H9 (cell line): Measurements from ENCODE around the gene MORN1. TPM values are rescaled to one million over a fixed set of nuclear protein-coding genes. Genes with fewer than 3 reads are reported as not detected.

Experiments used
- DNase-seq: peaks from one replicate; pipeline ENCODE4 v3.0.0-alpha.2; 2017
- H2AFZ ChIP-seq: one replicate; pipeline ENCODE4 v1.6.1; 2013; ENCODE audit warnings: mild to moderate bottlenecking, low read length, control low read depth, moderate library complexity
- H2AK5ac ChIP-seq: 2 replicates; pipeline ENCODE4 v1.6.1; 2013; ENCODE audit warnings: low read length, control low read depth, mixed read lengths; ENCODE audit not compliant: insufficient read length
- H2BK120ac ChIP-seq: one replicate; pipeline ENCODE4 v1.6.1; 2013; ENCODE audit warnings: low read depth, mild to moderate bottlenecking, low read length, control low read depth, inconsistent platforms; ENCODE audit not compliant: poor library complexity, severe bottlenecking
- H2BK12ac ChIP-seq: 2 replicates; pipeline ENCODE4 v1.6.1; 2013; ENCODE audit warnings: low read length, control low read depth, mixed read lengths, low read depth; ENCODE audit not compliant: insufficient read length
- H2BK15ac ChIP-seq: 2 replicates; pipeline ENCODE4 v1.6.1; 2013; ENCODE audit warnings: low read depth, low read length, control low read depth
- H2BK20ac ChIP-seq: one replicate; pipeline ENCODE4 v1.6.1; 2013; ENCODE audit warnings: low read depth, mild to moderate bottlenecking, low read length, control low read depth, inconsistent platforms; ENCODE audit not compliant: poor library complexity, severe bottlenecking
- H2BK5ac ChIP-seq: 2 replicates; pipeline ENCODE4 v1.6.1; 2013; ENCODE audit warnings: low read length, control low read depth, mixed read lengths; ENCODE audit not compliant: insufficient read length
- H3K14ac ChIP-seq: 2 replicates; pipeline ENCODE4 v1.6.1; 2013; ENCODE audit warnings: low read length, control low read depth; ENCODE audit not compliant: insufficient read depth
- H3K18ac ChIP-seq: 2 replicates; pipeline ENCODE4 v1.6.1; 2013; ENCODE audit warnings: low read depth, mild to moderate bottlenecking, mixed read lengths, low read length, control low read depth; ENCODE audit not compliant: insufficient read length
- H3K23ac ChIP-seq: 2 replicates; pipeline ENCODE4 v1.6.1; 2013; ENCODE audit warnings: low read length, control low read depth, mixed read lengths, low read depth; ENCODE audit not compliant: insufficient read length
- H3K23me2 ChIP-seq: 2 replicates; pipeline ENCODE4 v1.6.1; 2013; ENCODE audit warnings: low read depth, mild to moderate bottlenecking, mixed read lengths, low read length, control low read depth; ENCODE audit not compliant: insufficient read length, poor library complexity, severe bottlenecking
- H3K27ac ChIP-seq: 2 replicates; pipeline ENCODE4 v1.5.1; 2013; ENCODE audit warnings: low read length, control low read depth, mixed read lengths, low read depth; ENCODE audit not compliant: insufficient read length
- H3K27me3 ChIP-seq: 2 replicates; pipeline ENCODE4 v1.6.1; 2013; ENCODE audit warnings: low read length, control low read depth, inconsistent platforms; ENCODE audit not compliant: insufficient read depth
- H3K4ac ChIP-seq: 2 replicates; pipeline ENCODE4 v1.6.1; 2013; ENCODE audit warnings: low read depth, mild to moderate bottlenecking, control low read depth, inconsistent platforms, low read length, moderate library complexity
- H3K4me1 ChIP-seq: 2 replicates; pipeline ENCODE4 v1.6.1; 2013; ENCODE audit warnings: low read length, control low read depth, inconsistent platforms; ENCODE audit not compliant: insufficient read depth
- H3K4me2 ChIP-seq: 2 replicates; pipeline ENCODE4 v1.6.1; 2013; ENCODE audit warnings: low read length, control low read depth, mixed read lengths; ENCODE audit not compliant: insufficient read length, insufficient read depth
- H3K56ac ChIP-seq: 2 replicates; pipeline ENCODE4 v1.6.1; 2013; ENCODE audit warnings: low read depth, mild to moderate bottlenecking, mixed read lengths, low read length, control low read depth; ENCODE audit not compliant: insufficient read length
- H3K79me1 ChIP-seq: 2 replicates; pipeline ENCODE4 v1.6.1; 2013; ENCODE audit warnings: low read depth, mild to moderate bottlenecking, moderate library complexity, low read length, control low read depth, inconsistent platforms; ENCODE audit not compliant: insufficient read depth, poor library complexity, severe bottlenecking
- H3K79me2 ChIP-seq: 2 replicates; pipeline ENCODE4 v1.6.1; 2013; ENCODE audit warnings: low read length, control low read depth, inconsistent platforms; ENCODE audit not compliant: insufficient read depth
- H3K9ac ChIP-seq: 2 replicates; pipeline ENCODE4 v1.6.1; 2013; ENCODE audit warnings: low read length, control low read depth, mixed read lengths; ENCODE audit not compliant: insufficient read length; ENCODE audit errors: extremely low read depth
- H3K9me3 ChIP-seq: one replicate; pipeline ENCODE4 v1.6.1; 2013; ENCODE audit warnings: low read depth, low read length, inconsistent platforms; ENCODE audit not compliant: control insufficient read depth
- H3T11ph ChIP-seq: one replicate; pipeline ENCODE4 v1.6.1; 2013; ENCODE audit warnings: mild to moderate bottlenecking, low read length, control low read depth, inconsistent platforms
- H4K20me1 ChIP-seq: one replicate; pipeline ENCODE4 v1.6.1; 2013; ENCODE audit not compliant: control insufficient read depth, insufficient read length, insufficient read depth
- H4K5ac ChIP-seq: 2 replicates; pipeline ENCODE4 v1.6.1; 2013; ENCODE audit warnings: low read depth, mild to moderate bottlenecking, mixed read lengths, low read length, control low read depth; ENCODE audit not compliant: insufficient read length
- H4K8ac ChIP-seq: replicated peaks from 2 replicates; pipeline ENCODE4 v1.6.1; 2013; ENCODE audit warnings: low read length, control low read depth, mixed read lengths, low read depth; ENCODE audit not compliant: insufficient read length
- H4K91ac ChIP-seq: 2 replicates; pipeline ENCODE4 v1.6.1; 2013; ENCODE audit warnings: low read depth, mild to moderate bottlenecking, moderate library complexity, mixed read lengths, low read length, control low read depth; ENCODE audit not compliant: insufficient read length
- H3K27ac Mint-ChIP-seq, 3 experiments: 2 replicates in 2 of 3; 3 replicates in 1 of 3; pipeline ENCODE4 v1.8.0; 2020 to 2021; ENCODE audit warnings: mixed read lengths in 3 of 3, mild to moderate bottlenecking in 1 of 3, moderate library complexity in 1 of 3
- H3K27me3 Mint-ChIP-seq: 2 replicates; pipeline ENCODE4 v1.8.0; 2021; ENCODE audit warnings: low read depth, mild to moderate bottlenecking, moderate library complexity, mixed read lengths
- H3K36me3 Mint-ChIP-seq, 3 experiments: 2 replicates in 2 of 3; 3 replicates in 1 of 3; pipeline ENCODE4 v1.8.0; 2020 to 2021; ENCODE audit warnings: low read depth in 3 of 3, mixed read lengths in 3 of 3; ENCODE audit not compliant: insufficient read depth in 1 of 3
- H3K4me1 Mint-ChIP-seq, 2 experiments: 2 replicates each; pipeline ENCODE4 v1.8.0; 2020; ENCODE audit warnings: mixed read lengths in 2 of 2
- H3K4me3 Mint-ChIP-seq, 2 experiments: 2 replicates in 1 of 2; 3 replicates in 1 of 2; pipeline ENCODE4 v1.8.0; 2020 to 2021; ENCODE audit warnings: mild to moderate bottlenecking in 2 of 2, mixed read lengths in 2 of 2, moderate library complexity in 1 of 2
- H3K9me3 Mint-ChIP-seq, 2 experiments: 2 replicates in 1 of 2; 3 replicates in 1 of 2; pipeline ENCODE4 v1.8.0; 2020; ENCODE audit warnings: mild to moderate bottlenecking in 2 of 2, mixed read lengths in 2 of 2, moderate library complexity in 1 of 2
- CTCF ChIP-seq: fragments of 200-600 bp; sonication (generic); conservative IDR thresholded peaks from 3 replicates; pipeline ENCODE4 v1.8.0; 2021; ENCODE audit warnings: antibody characterized with exemption, mild to moderate bottlenecking
- WGBS: extraction: QIAGEN DNeasy Blood & Tissue Kit; methylation state at CpG from one replicate; pipeline ENCODE4 v1.1.7; 2013; ENCODE audit warnings: missing lambda C conversion rate, low lambda C conversion rate, mixed read lengths; ENCODE audit not compliant: insufficient read length; ENCODE audit errors: extremely low coverage; 5-methylcytosine and 5-hydroxymethylcytosine counted together
- total RNA-seq: library from RNA; stranded (reverse); gene quantifications from 2 replicates; pipeline ENCODE4 v1.2.1, GENCODE V29; 2021

Gene MORN1
- total RNA-seq, 1 experiment from 2014 or later, result 12.7 TPM

DNA sequence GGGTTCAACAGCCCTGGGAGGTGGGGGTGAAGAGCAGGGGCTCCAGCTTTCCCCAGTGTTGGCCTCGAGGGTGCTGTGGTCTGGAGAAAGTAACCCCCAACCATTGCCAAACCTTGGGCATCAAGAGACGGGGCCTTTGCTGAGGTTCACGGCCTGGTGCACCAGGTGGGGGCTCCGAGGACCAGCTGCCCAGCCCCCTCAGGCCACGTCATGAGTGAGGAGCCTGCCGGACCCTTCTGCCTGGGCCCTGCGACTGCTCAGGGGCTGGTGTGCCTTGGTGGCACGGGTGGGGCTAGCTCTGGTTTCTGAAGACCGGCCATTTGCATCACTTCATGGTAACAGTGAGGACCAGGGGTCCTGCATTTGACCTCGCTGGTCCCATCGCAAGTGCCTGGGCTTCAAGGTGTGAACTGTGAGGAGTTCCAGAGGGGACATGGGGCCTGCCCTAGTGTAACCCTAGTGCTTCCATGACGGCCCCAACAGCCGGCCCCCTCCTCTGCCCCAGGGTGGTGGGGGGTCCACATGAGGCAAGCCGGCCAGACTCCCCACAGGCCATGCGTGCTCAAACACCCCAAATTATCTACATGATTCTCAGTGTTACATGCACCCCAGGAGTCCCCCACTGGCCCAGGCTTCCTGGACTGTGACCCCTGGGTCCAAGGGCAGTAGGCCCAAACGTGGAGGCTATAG is 13.5 kb downstream of the MORN1 start:
- Histone ChIP-seq H3K23me2 (no peaks in the 10 kb centered on the region), H4K91ac (no peak overlapping the region), H2BK120ac (no peak overlapping the region), H2AK5ac (no peak overlapping the region), H3K4me2 (no peak overlapping the region), H3K27ac (no peak overlapping the region), H2AFZ (no peak overlapping the region), H3K18ac (no peak overlapping the region), H3K9me3 (no peaks in the 10 kb centered on the region), H3K79me1 (no peaks in the 10 kb centered on the region), H3K4me1 (no peaks in the 10 kb centered on the region), H4K5ac (no peak overlapping the region), H3K56ac (no peak overlapping the region), H2BK5ac (no peak overlapping the region), H3K14ac (no peak overlapping the region), H3K79me2 (no peaks in the 10 kb centered on the region), H3K23ac (no peak overlapping the region), H4K20me1 (no peaks in the 10 kb centered on the region), H4K8ac (no peak overlapping the region), H3K27me3 (no peaks in the 10 kb centered on the region), H3T11ph (no peak overlapping the region), H3K4ac (no peak overlapping the region), H2BK12ac (no peak overlapping the region), H3K9ac (no peak overlapping the region), H2BK20ac (no peak overlapping the region), H2BK15ac (no peak overlapping the region)
- TF ChIP-seq CTCF, result no peak
- Mint-ChIP-seq H3K4me3 (no peak overlapping the region), H3K36me3 (no peaks in the 10 kb centered on the region; a peak in 1 of 7 replicates), H3K4me1 (no peaks in the 10 kb centered on the region), H3K27me3 (no peaks in the 10 kb centered on the region; the same call in none of the 2 replicates), H3K27ac (no peak overlapping the region), H3K9me3 (no peaks in the 10 kb centered on the region)
- no CpG with 5 or more reads among the region's 16 CpGs for WGBS
- no peak for DNase-seq
